SU-DHL-6 (cell line): Measurements from ENCODE around the gene GLI3.

Source experiments
- CTCF ChIP-seq: fragments of 200-600 bp; sonication (generic); IDR thresholded peaks from one replicate; pipeline ENCODE4 v1.5.1; 2017; ENCODE audit warnings: antibody characterized with exemption, mild to moderate bottlenecking, low read length, moderate library complexity; ENCODE audit not compliant: insufficient read depth, poor library complexity, severe bottlenecking
- EZH2phosphoT487 ChIP-seq: fragments of 200-600 bp; sonication (generic), shearing (Covaris generic); conservative IDR thresholded peaks from 2 replicates; pipeline ENCODE4 v1.6.1; 2018; ENCODE audit warnings: mild to moderate bottlenecking, antibody characterized with exemption, low read length, moderate library complexity, mixed read lengths

DNA sequence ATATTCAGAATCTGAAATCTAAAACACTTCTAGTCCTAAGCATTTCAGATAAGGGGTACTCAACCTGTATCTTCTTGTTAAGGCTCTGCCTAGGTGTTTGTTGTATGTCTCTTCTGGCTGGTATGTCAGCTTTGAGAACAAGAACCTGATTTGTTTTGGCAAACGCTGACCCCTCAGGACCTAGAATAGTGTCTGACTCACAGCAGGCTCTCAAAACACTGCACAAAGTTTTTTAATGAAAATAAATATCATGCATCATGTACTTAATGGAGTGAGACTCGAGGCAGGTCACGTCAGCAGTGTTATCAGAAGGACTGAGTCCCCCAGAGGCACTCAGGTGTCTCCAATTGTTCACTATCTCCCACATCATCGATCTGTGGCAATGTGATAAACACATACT, 99.1 kb downstream of the GLI3 start:
- no peak for TF ChIP-seq CTCF
- TF ChIP-seq EZH2phosphoT487: no peak
